Right forelimb (tissue), 1 donor: ENCODE measurements around the gene SELENOF.

Experiments used
- DNase-seq: peaks from one replicate; pipeline ENCODE4 v3.0.0-alpha.2; 2018

The SELENOF gene

GRCh38 chr1:86913896-86914600 lies at the start of gene SELENOF:
TSS of gene SELENOF (minus strand) at chr1:86914126. CDS start at chr1:86914111, 15 bp downstream.
- peak; percentile 98 for DNase-seq

DNA sequence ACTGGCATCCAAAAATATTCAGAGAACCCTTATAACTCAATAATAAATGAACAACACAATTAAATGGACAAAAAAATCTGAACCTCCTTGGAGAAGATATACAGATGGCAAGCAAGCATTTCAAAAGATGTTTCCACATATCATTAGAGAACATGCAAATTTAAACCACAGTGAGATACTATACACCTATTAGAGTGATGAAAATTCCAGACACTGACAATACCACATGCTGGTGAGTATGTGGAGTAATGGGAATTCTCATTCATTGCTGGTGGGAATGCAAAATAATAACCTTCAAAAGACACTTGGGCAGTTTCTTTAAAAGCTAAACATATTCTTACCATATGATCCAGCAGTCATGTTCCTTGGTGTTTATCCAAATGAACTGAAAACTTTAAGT lies 46.6 kb upstream of the SELENOF start:
- DNase-seq: no peak

DNA sequence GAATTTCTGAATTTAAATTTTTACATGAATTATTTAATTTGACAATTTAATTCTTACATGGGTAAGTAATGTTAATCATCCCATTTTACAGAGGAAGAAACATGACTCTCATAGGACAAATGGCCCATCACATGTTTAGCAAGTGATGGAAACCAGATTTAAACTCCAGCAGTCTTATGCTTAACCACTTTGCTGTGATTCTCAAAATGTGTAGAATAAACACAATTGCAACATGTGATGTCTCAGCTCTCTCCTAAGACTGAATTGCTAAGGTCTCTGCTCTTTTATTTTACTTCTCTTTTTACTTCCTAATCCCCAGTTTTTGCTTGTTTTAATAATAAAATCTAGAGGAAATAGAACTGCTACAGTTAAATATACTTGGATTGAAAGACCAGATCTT lies 43.3 kb upstream of the SELENOF start:
- DNase-seq: no peak

- no peak for DNase-seq
Measured at GRCh38 chr1:86956221-86956620, 42.3 kb upstream of the SELENOF start.

DNA sequence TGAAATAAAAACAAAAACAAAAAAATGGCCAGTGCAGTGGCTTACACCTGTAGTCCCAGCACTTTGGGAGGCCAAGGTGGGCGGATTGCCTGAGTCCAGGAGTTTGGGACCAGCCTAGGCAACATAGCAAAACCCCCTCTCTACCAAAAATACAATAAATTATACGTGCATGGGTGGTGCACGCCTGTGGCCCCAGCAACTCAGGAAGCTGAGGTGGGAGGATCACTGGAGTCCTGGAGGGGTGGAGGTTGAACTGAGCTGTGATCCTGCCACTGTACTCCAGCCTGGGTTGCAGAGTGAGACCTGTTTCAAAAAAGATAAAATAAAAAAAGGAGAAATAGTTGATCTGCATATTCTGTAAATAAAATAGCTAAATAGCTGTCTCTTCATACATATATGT lies 41.8 kb upstream of the SELENOF start:
- DNase-seq: no peak

GRCh38 chr1:86953167-86953566 lies 39.2 kb upstream of the SELENOF start:
- DNase-seq: no peak

DNA sequence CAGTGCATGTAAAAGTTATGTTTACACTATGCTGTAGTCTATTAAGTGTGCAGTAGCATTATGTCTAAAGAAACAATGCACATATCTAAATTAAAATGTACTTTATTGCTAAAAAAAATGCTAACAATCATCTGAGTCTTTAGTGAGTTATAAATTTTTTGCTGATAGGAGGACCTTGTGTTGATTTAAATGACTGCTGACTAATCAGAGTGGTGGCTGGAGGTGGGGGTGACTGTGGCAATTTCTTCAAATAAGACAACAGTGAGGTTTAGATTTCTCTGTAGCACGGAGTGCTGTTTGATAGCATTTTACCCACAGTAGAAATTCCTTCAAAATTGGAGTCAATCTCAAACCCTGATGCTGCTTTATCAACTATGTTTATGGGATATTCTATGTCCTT lies 37.5 kb upstream of the SELENOF start:
- no peak for DNase-seq

- DNase-seq: no peak
Measured at GRCh38 chr1:86950712-86951419, 36.9 kb upstream of the SELENOF start.

- DNase-seq: no peak
Measured at GRCh38 chr1:86948212-86948611, 34.3 kb upstream of the SELENOF start.

GRCh38 chr1:86942743-86943142 lies 28.8 kb upstream of the SELENOF start:
- no peak for DNase-seq

DNA sequence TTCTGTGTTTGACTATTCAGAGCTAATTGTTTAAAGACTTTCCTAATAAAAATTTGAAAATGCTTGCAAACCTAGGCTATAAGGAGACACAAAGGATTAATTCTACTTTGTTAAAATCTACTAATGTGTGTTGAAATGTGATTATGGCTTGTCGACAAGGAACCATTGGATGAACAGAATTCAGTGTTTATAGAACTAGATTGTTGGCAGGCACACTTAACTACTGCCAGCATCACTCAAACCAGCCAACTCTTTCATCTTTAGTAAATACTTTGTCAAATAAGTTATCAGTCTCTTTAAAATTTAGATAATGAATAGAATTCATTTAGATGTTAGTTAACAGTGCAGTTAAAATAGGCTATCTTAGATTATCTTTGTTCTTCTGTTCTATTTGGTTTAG lies 28.1 kb upstream of the SELENOF start:
- no peak for DNase-seq

GRCh38 chr1:86940599-86940998 lies 26.7 kb upstream of the SELENOF start:
- DNase-seq: no peak

GRCh38 chr1:86939406-86939805 lies 25.5 kb upstream of the SELENOF start:
- DNase-seq: no peak

GRCh38 chr1:86938855-86939254 lies 24.9 kb upstream of the SELENOF start:
- DNase-seq: no peak

GRCh38 chr1:86938450-86938849 lies 24.5 kb upstream of the SELENOF start:
- no peak for DNase-seq

GRCh38 chr1:86933562-86934377 lies 19.8 kb upstream of the SELENOF start:
- no peak for DNase-seq

- DNase-seq: no peak
Measured at GRCh38 chr1:86933051-86933450, 19.1 kb upstream of the SELENOF start.

DNA sequence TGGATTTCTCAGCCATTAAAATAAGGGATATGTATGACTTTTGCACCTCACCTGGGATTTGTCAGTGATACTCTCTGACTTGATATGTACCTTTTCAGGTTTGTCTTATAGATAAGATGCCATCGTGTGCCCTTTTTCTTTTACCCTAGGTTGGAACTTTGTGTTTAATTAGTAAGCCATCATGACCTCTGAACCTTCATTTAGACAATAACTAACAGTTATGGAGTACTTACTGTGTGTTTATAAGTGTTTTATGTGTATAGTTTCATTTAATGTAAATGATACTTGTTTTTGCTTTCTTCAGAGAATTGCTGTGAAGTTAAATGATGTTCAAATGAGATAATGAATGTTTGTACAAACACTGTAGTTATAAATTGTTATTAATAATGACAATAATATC lies 14.9 kb upstream of the SELENOF start:
- no peak for DNase-seq

DNA sequence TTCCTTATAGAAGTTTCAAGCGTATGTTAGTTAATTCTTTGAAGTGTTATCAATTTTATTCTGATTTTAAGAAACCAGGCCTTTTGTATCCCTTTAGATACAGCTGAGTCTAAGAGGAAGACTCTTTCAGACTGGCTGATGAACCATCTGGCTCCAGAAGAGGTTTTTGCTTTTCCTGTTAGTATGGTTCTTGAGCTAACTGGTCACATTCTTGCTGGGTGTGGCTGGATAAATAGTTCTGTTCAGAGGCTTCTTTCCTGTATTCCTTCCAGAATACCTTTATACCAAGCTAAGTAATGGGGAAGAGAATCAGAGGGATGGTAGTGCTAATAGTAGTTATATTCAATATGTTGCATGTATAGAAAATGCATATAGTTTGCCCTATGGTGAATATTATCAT lies 13.0 kb upstream of the SELENOF start:
- DNase-seq: no peak

DNA sequence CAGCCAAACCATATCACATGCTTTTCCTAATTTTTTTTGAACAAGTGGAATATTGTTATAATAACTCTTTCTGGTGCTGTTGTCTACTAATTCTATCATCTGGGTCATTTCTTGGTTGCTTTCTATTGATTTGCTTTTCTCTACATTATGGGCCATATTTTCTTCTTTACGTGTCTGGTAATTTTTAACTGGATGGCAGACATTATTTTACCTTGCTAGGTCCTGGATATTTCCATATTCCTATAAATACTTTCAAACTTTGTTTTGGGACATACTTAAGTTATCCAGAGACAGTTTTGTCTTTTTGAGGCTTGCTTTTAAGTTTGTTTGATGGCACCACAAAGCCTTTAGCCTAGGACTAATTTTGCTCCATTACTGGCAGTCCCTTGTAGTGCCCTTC lies 11.8 kb upstream of the SELENOF start:
- no peak for DNase-seq

DNA sequence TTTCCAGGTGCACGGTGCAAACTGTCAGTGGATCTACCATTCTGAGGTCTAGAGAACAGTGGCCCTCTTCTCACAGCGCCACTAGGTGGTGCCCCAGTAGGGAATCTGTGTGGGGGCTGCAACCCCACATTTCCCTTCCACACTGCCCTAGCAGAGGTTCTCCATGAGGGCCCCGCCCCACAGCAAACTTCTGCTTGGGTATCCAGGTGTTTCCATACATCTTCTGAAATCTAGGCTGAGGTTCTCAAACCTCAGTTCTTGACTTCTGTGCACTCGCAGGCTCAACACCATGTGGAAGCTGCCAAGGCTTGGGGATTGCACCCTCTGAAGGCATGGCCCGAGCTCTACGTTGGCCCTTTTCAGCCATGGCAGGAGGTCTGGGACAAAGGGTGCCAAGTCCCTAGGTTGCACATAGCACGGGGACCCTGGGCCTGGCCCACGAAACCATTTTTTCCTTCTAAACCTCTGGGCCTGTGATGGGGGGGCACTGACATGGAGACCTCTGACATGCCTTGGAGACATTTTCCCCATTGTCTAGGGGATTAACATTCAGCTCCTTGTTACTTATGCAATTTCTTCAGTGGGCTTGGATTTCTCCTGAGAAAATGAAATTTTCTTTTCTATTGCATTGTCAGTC lies 10.5 kb upstream of the SELENOF start:
- no peak for DNase-seq

DNA sequence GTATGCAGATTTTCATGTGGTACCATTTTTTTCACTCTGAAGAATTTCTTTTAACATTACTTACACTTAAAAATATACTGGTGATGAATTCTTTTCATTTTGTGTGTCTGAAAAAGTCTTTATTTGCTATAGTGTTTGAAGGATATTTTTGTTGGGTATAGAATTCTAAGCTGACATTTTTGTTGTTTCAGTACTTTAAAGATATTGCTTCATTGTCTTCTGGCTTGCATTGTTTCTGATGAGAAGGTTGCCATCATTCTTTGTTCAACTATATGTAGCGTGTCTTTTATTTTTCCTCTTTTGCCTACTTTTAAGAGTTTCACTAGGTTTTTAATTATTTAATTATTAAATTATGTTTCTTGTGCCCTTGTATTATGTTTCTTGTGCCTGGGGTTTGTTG lies 8.5 kb upstream of the SELENOF start:
- no peak for DNase-seq

DNA sequence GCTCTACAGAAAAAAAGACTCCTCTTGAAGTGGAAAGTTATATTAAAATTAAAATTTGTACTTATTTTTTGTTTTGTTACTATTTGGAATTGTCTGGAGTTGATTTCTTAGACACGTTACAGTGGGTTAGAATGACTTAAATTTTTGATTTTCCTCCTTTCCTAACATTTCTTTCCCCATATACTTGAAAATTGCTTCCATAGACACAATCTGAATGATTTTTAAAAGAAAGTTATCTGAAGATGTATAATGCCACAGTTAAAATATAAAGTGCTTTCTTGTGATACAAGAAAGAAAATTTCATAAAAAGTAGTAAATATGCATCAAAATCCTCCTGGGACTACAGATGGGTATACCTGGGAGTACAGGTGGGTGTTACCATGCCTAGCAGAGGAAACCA lies 2.8 kb upstream of the SELENOF start:
- no peak for DNase-seq
